ENCODE measurements around the gene MYL12B.

The MYL12B gene

GRCh38 chr18:3245185-3245564, 16.8 kb upstream of the MYL12B start:
- Histone ChIP-seq H3K27me3 (ENCODE audit: insufficient read depth, low read depth, severe bottlenecking) (no peaks in the 10 kb centered on the region), H3K36me3 (peaks cover 2% of the 10 kb centered on the region; the same call in 1 of the 2 replicates), H3K9me3 (ENCODE audit: severe bottlenecking) (peaks cover 5% of the 10 kb centered on the region), H3K27ac (no peak overlapping the region), H3K4me3 (ENCODE audit: low read depth, low read length) (no peak overlapping the region)
- DNase-seq: no peak
- TF ChIP-seq CTCF (IDR thresholded peaks at IDR 0.05; ENCODE audit: low read depth, low read length): no peak

DNA sequence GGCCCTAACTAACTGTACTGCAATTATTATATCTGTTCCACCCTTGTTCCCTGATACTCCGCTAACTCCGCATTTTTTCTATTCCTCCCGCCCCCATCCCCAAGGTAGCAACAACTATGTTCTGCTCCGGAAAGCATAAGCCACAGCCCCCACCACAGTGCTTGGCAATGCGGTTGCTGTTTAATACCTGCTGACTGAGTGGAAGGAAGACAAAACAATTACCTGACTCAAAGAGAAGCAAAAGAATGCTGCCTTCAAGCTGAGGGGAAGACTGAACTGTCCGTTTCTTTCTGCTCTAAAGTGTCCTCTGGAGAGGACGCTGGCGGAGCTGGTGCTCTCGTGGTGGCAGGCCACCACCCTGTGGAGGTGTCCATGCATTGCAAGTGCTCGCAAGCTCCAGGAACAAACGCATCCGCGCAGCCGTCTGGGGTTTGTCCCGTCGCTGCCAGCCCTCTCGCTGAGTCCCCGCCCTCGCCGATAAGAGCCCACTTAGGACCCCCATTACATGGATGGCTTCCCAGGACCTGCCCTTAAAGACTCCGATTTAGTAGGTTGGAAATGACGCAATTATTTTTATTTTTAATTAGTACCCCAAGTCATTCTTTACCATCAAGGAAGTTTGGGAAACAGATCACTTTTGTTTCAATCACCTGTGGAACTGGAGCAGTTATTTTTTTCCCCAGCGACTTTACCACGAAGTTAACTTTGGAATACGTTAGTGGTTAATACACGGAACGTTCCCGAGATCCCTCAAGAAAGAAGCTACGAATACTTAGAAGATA, 15.9 kb upstream of the MYL12B start:
- peaks cover 2% of the 10 kb centered on the region; the same call in 1 of the 2 replicates for H3K36me3 ChIP-seq
- peak; percentile 87 for DNase-seq

DNA sequence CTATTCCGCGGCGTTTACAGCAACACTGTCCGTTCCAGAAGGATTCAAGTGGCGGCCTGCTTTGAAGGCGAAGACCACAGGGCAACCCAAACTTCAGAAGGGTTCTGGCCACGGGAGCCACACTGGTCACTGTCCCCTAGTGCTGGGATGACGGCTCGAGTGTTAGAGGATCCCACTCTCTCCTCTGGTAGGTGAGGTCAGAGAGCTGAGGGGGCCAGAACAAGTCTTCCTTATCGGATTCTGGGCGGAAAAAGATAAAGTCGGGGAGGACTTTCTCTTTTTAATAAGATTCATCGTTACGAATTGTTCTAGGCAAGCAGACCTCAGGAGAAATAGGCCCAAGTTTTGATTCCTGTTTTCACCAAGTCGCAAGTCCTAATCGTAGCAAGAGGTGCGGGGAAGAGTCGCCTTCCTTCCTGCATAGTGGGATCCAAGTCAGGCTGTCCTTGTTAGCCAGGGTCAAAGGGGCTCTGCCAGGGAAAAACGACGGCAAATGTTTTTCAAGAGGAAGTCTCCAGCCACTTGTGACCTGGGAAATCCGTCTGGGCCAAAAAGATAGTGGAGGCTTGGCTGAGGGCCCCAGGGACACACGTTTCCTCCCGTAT, 15.2 kb upstream of the MYL12B start:
- no peaks in the 10 kb centered on the region for H3K9me3 ChIP-seq (ENCODE audit: severe bottlenecking)
- no peaks in the 10 kb centered on the region for H3K27me3 ChIP-seq (ENCODE audit: insufficient read depth, low read depth, severe bottlenecking)
- H3K27ac ChIP-seq: no peak overlapping the region; the same call in 1 of the 2 replicates
- peaks cover 2% of the 10 kb centered on the region; the same call in 1 of the 2 replicates for H3K36me3 ChIP-seq
- no peak for TF ChIP-seq CTCF (IDR thresholded peaks at IDR 0.05; ENCODE audit: low read depth, low read length)
- no peak for DNase-seq
- no peak overlapping the region for H3K4me3 ChIP-seq (ENCODE audit: low read depth, low read length)

More for the DNA sequence above, 15.9 kb upstream of the MYL12B start:
- Histone ChIP-seq H3K4me3 (ENCODE audit: low read depth, low read length) (no peak overlapping the region), H3K27me3 (ENCODE audit: insufficient read depth, low read depth, severe bottlenecking) (no peaks in the 10 kb centered on the region), H3K9me3 (ENCODE audit: severe bottlenecking) (peaks cover 4% of the 10 kb centered on the region), H3K27ac (no peak overlapping the region)
- TF ChIP-seq CTCF (IDR thresholded peaks at IDR 0.05; ENCODE audit: low read depth, low read length): peak; percentile 98

DNA sequence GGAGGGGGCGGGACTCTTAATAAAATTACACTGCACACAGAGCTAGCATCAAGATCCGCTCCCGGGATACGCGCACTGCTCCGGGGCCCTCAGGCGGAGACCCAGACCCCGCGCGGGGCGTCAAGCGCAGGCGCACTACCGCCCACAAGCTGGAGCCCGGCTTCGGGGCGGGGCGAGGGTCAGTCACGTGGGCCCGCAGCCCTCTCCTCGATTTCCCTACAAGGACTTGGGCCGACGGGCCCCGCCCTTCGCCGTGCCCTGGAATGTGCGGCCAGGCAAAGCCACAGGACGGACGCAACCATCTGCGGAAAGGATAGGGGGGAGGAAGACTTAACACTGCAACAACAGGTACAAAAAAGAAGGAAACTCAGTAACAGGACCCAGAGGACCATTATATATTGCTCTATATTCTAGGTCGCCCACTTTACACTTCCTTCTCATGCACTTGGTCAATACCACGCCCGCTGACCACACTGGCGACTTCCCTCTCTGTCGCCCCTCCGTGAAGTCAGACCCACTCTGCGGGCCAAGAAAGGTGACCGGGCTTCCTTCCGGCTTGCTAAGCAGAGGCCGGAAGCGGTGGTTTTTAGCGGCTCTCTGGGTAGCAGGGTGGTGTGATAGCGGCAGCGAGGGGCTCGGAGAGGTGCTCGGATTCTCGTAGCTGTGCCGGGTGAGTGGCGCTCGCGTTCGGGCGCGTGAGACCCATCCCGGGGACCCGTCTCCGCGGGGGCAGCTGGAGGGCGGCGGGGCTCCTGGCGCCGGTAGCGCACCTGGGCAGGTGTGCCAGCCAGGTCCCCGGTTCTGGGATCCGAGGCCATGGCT, 14.5 kb upstream of the MYL12B start, which contains the start of gene MYL12A:
TSS of gene MYL12A (plus strand) at position 562 of the 822 bp plus-strand sequence. CDS start 5,447 bp downstream, outside the sequence.
- H3K27ac ChIP-seq: peak within 1 kb of the TSS; percentile 88
- no peaks in the 10 kb centered on the region for H3K27me3 ChIP-seq (ENCODE audit: insufficient read depth, low read depth, severe bottlenecking)
- H3K4me3 ChIP-seq (ENCODE audit: low read depth, low read length): peak within 1 kb of the TSS; percentile 91
- peaks cover 2% of the 10 kb centered on the region; the same call in 1 of the 2 replicates for H3K36me3 ChIP-seq
- H3K9me3 ChIP-seq (ENCODE audit: severe bottlenecking): no peaks in the 10 kb centered on the region
- peak; percentile 91 for DNase-seq
- TF ChIP-seq CTCF (IDR thresholded peaks at IDR 0.05; ENCODE audit: low read depth, low read length): no peak

DNA sequence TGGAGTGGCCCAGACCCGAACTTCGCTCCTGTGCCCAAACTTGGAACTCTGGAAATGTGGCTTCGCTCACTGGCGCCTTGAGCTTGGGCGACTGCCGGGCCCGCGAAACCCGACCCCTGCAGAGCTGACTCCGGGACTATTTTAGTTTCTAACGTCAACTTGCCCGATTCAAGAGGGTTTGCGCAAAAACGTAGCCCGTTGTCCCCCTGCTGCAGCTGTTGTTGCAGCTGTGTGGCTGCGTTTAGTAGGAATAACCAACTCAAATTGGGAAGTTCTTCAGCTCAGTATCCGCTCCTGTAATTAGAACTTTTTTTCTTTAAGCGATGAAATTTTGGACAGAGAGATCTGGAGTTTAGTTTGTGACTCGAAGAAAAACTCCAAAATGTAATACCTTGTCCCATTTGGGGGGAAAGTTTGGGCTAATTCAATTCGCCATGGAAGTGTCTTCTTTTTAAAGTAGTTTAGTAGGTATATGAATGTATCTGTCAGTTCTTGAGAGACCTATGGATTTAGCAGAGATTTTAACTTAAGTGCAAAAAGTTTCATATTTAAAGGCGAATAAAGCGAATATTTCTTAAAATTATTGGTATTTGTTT, 13.8 kb upstream of the MYL12B start:
- TF ChIP-seq CTCF (IDR thresholded peaks at IDR 0.05; ENCODE audit: low read depth, low read length): no peak
- Histone ChIP-seq H3K9me3 (ENCODE audit: severe bottlenecking) (no peaks in the 10 kb centered on the region), H3K27ac (peak overlapping the region; percentile 88), H3K36me3 (peaks cover 3% of the 10 kb centered on the region), H3K4me3 (ENCODE audit: low read depth, low read length) (peak overlapping the region; percentile 91), H3K27me3 (ENCODE audit: insufficient read depth, low read depth, severe bottlenecking) (no peaks in the 10 kb centered on the region)
- no peak for DNase-seq

Data from WERI-Rb-1 (cell line).